Liver (tissue), 3 donors: Measurements from ENCODE around the gene SKIL.

Experiments
- CTCF ChIP-seq: fragments of 150-350 bp; IDR thresholded peaks from 2 replicates; pipeline ENCODE4 v1.5.1; 2017; ENCODE audit warnings: improper control_type of control experiment, low read depth, low read length; ENCODE audit not compliant: missing input control
- FOXA2 ChIP-seq: IDR thresholded peaks from 2 replicates; pipeline ENCODE4 v1.6.1; 2016; ENCODE audit warnings: antibody characterized with exemption
- GABPA ChIP-seq, 2 donors: IDR thresholded peaks in 1 of 2; conservative IDR thresholded peaks in 1 of 2; 2 replicates each; pipeline ENCODE4 v1.6.1; 2016; ENCODE audit warnings: antibody characterized with exemption in 2 of 2, mild to moderate bottlenecking in 1 of 2, moderate library complexity in 1 of 2
- HNF4A ChIP-seq, 2 donors: conservative IDR thresholded peaks; 2 replicates each; pipeline ENCODE4 v1.6.1; 2016; ENCODE audit warnings: antibody characterized with exemption in 2 of 2, mild to moderate bottlenecking in 2 of 2
- JUND ChIP-seq, 2 donors: IDR thresholded peaks; 2 replicates each; pipeline ENCODE4 v1.6.1; 2016; ENCODE audit warnings: antibody characterized with exemption in 2 of 2
- MAX ChIP-seq: IDR thresholded peaks from 2 replicates; pipeline ENCODE4 v1.6.1; 2016; ENCODE audit warnings: antibody characterized with exemption
- NR2F2 ChIP-seq: IDR thresholded peaks from 2 replicates; pipeline ENCODE4 v1.6.1; 2016; ENCODE audit warnings: antibody characterized with exemption
- RAD21 ChIP-seq, 2 donors: IDR thresholded peaks; 2 replicates each; pipeline ENCODE4 v1.6.1; 2016; ENCODE audit warnings: antibody characterized with exemption in 2 of 2, mild to moderate bottlenecking in 2 of 2
- RXRA ChIP-seq, 2 donors: IDR thresholded peaks; 2 replicates each; pipeline ENCODE4 v1.6.1; 2017 to 2018; ENCODE audit warnings: antibody characterized with exemption in 2 of 2, mild to moderate bottlenecking in 1 of 2
- TAF1 ChIP-seq: conservative IDR thresholded peaks from 2 replicates; pipeline ENCODE4 v1.6.1; 2016; ENCODE audit warnings: antibody characterized with exemption, mild to moderate bottlenecking
- YY1 ChIP-seq: IDR thresholded peaks from 2 replicates; pipeline ENCODE4 v1.6.1; 2016; ENCODE audit warnings: antibody characterized with exemption, mild to moderate bottlenecking
- TF ChIP-seq, protein P1 (sequence below): IDR thresholded peaks from 2 replicates; pipeline ENCODE4 v1.6.1; 2016; ENCODE audit warnings: antibody characterized with exemption, mild to moderate bottlenecking
- TF ChIP-seq, protein P2 (sequence below): IDR thresholded peaks from 2 replicates; pipeline ENCODE4 v1.6.1; 2016; ENCODE audit warnings: antibody characterized with exemption
- TF ChIP-seq, protein P3 (sequence below): IDR thresholded peaks from 2 replicates; pipeline ENCODE4 v1.6.1; 2016; ENCODE audit warnings: antibody characterized with exemption
- donor health status: healthy.
- donor health status: healthy.

- TF ChIP-seq CTCF = peak; percentile 25
- TF ChIP-seq, protein P1, sequence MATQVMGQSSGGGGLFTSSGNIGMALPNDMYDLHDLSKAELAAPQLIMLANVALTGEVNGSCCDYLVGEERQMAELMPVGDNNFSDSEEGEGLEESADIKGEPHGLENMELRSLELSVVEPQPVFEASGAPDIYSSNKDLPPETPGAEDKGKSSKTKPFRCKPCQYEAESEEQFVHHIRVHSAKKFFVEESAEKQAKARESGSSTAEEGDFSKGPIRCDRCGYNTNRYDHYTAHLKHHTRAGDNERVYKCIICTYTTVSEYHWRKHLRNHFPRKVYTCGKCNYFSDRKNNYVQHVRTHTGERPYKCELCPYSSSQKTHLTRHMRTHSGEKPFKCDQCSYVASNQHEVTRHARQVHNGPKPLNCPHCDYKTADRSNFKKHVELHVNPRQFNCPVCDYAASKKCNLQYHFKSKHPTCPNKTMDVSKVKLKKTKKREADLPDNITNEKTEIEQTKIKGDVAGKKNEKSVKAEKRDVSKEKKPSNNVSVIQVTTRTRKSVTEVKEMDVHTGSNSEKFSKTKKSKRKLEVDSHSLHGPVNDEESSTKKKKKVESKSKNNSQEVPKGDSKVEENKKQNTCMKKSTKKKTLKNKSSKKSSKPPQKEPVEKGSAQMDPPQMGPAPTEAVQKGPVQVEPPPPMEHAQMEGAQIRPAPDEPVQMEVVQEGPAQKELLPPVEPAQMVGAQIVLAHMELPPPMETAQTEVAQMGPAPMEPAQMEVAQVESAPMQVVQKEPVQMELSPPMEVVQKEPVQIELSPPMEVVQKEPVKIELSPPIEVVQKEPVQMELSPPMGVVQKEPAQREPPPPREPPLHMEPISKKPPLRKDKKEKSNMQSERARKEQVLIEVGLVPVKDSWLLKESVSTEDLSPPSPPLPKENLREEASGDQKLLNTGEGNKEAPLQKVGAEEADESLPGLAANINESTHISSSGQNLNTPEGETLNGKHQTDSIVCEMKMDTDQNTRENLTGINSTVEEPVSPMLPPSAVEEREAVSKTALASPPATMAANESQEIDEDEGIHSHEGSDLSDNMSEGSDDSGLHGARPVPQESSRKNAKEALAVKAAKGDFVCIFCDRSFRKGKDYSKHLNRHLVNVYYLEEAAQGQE = no peak
- no peak for TF ChIP-seq GABPA (IDR thresholded peaks at IDR 0.05 in 1 of 2, conservative IDR thresholded peaks at IDR 0.05 in 1 of 2)
- peak in 1 of 2 donors; percentile 43 for TF ChIP-seq RAD21 (IDR thresholded peaks at IDR 0.05)
- TF ChIP-seq NR2F2 = peak; percentile 16
- TF ChIP-seq, protein P2, sequence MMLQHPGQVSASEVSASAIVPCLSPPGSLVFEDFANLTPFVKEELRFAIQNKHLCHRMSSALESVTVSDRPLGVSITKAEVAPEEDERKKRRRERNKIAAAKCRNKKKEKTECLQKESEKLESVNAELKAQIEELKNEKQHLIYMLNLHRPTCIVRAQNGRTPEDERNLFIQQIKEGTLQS = no peak
- TF ChIP-seq YY1 = peak; percentile 29
- TF ChIP-seq MAX = no peak
- peak; percentile 50 to 86 for TF ChIP-seq RXRA (IDR thresholded peaks at IDR 0.05)
- no peak for TF ChIP-seq JUND (IDR thresholded peaks at IDR 0.05)
- peak in 1 of 2 donors; percentile 21 for TF ChIP-seq HNF4A (conservative IDR thresholded peaks at IDR 0.05)
- TF ChIP-seq TAF1 = no peak
- TF ChIP-seq, protein P3, sequence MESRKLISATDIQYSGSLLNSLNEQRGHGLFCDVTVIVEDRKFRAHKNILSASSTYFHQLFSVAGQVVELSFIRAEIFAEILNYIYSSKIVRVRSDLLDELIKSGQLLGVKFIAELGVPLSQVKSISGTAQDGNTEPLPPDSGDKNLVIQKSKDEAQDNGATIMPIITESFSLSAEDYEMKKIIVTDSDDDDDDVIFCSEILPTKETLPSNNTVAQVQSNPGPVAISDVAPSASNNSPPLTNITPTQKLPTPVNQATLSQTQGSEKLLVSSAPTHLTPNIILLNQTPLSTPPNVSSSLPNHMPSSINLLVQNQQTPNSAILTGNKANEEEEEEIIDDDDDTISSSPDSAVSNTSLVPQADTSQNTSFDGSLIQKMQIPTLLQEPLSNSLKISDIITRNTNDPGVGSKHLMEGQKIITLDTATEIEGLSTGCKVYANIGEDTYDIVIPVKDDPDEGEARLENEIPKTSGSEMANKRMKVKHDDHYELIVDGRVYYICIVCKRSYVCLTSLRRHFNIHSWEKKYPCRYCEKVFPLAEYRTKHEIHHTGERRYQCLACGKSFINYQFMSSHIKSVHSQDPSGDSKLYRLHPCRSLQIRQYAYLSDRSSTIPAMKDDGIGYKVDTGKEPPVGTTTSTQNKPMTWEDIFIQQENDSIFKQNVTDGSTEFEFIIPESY = no peak
- no peak for TF ChIP-seq FOXA2
Observed at GRCh38 chr3:170358042-170359010, 811 bp downstream of the SKIL start.
